Measurements from ENCODE around the gene B3GNT2.

DNA sequence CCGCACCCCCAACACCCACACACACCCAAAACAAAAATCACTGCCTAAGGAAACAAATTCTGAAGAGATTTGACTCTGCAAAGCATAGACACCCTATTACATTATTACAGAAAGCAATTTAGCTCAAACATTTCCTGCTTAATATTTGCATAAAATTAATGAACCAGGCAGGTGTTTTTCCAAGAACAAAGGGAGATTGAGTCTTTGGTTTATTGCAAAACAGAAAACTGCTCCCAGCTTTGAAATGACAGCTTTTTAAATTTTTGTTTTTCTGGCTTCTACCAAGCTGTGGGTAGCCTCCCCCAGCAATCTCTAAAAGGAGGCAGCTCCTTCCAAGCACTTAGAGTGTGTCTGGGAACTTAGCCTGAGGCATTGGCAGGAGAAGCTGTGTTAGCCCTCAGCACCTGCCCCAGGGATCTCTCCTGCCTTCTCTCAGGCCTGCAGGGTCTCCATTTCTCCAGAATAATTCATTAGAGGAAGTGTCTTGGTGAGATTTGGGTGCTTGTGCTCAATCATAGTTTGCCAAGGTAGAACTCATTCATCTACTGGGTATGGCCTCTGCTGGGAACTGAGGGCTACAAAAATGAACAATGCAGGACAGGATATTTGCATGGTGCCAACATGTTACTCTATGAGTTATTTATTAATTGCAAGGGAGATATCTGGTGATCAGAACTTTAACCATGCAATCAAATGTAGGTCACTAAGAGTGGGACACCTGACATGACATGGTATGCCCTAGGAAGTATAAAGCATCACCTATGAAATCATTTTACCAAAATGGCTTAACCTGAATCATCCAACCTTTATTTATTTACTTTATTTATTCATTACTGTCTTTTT lies 58.7 kb downstream of the B3GNT2 start:
- TF ChIP-seq, protein P1, sequence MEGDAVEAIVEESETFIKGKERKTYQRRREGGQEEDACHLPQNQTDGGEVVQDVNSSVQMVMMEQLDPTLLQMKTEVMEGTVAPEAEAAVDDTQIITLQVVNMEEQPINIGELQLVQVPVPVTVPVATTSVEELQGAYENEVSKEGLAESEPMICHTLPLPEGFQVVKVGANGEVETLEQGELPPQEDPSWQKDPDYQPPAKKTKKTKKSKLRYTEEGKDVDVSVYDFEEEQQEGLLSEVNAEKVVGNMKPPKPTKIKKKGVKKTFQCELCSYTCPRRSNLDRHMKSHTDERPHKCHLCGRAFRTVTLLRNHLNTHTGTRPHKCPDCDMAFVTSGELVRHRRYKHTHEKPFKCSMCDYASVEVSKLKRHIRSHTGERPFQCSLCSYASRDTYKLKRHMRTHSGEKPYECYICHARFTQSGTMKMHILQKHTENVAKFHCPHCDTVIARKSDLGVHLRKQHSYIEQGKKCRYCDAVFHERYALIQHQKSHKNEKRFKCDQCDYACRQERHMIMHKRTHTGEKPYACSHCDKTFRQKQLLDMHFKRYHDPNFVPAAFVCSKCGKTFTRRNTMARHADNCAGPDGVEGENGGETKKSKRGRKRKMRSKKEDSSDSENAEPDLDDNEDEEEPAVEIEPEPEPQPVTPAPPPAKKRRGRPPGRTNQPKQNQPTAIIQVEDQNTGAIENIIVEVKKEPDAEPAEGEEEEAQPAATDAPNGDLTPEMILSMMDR (IDR thresholded peaks at IDR 0.05), result no peak
- TF ChIP-seq POLR2A (IDR thresholded peaks at IDR 0.05), result no peak
